PC-9 (cell line): ENCODE data around the gene GSTCD.

Experiments used
- EZH2 ChIP-seq: fragments of 200-600 bp; sonication (generic); IDR thresholded peaks from 2 replicates; pipeline ENCODE4 v1.8.0; 2017; ENCODE audit warnings: antibody characterized with exemption, low read depth
- TF ChIP-seq, protein P1 (sequence below): fragments of 200-600 bp; sonication (generic); conservative IDR thresholded peaks from 2 replicates; pipeline ENCODE4 v1.6.1; 2017; ENCODE audit warnings: mixed run types, antibody characterized with exemption, mild to moderate bottlenecking, moderate library complexity

DNA sequence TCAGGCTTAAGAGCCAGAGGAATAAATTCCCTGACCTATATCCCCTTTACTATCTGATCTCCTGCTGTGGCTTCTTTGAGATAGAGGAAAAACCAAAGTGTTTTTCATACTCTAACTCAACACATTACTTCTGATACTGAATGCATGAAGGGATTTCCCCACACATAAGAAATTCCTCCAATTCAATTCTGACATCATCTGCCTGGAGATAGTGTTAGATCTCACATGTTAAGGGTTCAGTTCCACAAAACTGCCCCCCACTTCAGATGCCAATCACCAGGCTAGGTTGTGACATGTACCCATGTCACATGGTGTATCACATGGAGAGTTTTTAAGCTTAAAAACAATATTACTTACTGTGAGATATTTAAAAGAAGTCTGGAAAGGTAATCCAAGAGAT is 46.8 kb downstream of the GSTCD start:
- TF ChIP-seq, protein P1, sequence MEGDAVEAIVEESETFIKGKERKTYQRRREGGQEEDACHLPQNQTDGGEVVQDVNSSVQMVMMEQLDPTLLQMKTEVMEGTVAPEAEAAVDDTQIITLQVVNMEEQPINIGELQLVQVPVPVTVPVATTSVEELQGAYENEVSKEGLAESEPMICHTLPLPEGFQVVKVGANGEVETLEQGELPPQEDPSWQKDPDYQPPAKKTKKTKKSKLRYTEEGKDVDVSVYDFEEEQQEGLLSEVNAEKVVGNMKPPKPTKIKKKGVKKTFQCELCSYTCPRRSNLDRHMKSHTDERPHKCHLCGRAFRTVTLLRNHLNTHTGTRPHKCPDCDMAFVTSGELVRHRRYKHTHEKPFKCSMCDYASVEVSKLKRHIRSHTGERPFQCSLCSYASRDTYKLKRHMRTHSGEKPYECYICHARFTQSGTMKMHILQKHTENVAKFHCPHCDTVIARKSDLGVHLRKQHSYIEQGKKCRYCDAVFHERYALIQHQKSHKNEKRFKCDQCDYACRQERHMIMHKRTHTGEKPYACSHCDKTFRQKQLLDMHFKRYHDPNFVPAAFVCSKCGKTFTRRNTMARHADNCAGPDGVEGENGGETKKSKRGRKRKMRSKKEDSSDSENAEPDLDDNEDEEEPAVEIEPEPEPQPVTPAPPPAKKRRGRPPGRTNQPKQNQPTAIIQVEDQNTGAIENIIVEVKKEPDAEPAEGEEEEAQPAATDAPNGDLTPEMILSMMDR: no peak
- no peak for TF ChIP-seq EZH2
